Measurements from ENCODE around the gene CPLX3. TPM values are rescaled to one million over a fixed set of nuclear protein-coding genes. Genes with fewer than 3 reads are reported as not detected.

CPLX3 gene
- polyA plus RNA-seq, 1 donor, result not detected

DNA sequence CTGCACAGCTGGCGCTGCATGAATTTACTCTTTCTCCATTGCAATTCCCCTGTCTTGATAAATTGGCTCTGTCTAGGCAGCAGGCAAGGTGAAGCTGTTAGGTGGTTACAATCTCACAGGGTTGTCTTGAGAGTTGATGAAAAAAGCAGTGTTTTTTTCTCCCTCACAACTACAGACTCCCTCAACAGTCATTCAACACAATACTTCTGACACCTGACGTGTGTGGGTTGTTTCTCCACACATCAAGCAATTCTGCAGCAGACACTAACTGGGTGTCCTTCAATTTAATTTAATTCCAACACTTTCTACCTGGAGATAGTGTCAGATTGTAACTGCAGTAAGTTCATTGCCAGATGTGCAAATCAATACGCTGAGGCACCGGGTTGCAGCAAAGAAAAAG, 51.8 kb downstream of the CPLX3 start:
- no peak for DNase-seq

Other genes starting within 250 kb of the CPLX3 start
- gene CLK3, start 210.8 kb upstream of the CPLX3 start, polyA plus RNA-seq (ENCODE audit: insufficient read length), result 52.2 TPM
- gene EDC3, start 130.6 kb upstream of the CPLX3 start, polyA plus RNA-seq (ENCODE audit: insufficient read length), result 29.3 TPM
- not detected for gene CYP1A1, start 101.1 kb upstream of the CPLX3 start, polyA plus RNA-seq (ENCODE audit: insufficient read length)
- gene CYP1A2, start 77.8 kb upstream of the CPLX3 start, polyA plus RNA-seq (ENCODE audit: insufficient read length), result not detected
- gene CSK, start 44.5 kb upstream of the CPLX3 start, polyA plus RNA-seq (ENCODE audit: insufficient read length), result 36.3 TPM
- gene LMAN1L, start 13.8 kb upstream of the CPLX3 start, polyA plus RNA-seq (ENCODE audit: insufficient read length), result not detected
- 49.3 TPM for gene ULK3, start 16.5 kb downstream of the CPLX3 start, polyA plus RNA-seq (ENCODE audit: insufficient read length)
- 67.5 TPM for gene SCAMP2, start 46.7 kb downstream of the CPLX3 start, polyA plus RNA-seq (ENCODE audit: insufficient read length)
- 63.5 TPM for gene MPI, start 63.4 kb downstream of the CPLX3 start, polyA plus RNA-seq (ENCODE audit: insufficient read length)
- gene FAM219B, start 80.2 kb downstream of the CPLX3 start, polyA plus RNA-seq (ENCODE audit: insufficient read length), result 49.7 TPM
- gene COX5A, start 111.4 kb downstream of the CPLX3 start, polyA plus RNA-seq (ENCODE audit: insufficient read length), result 243 TPM
- 1.1 TPM for gene RPP25, start 130.1 kb downstream of the CPLX3 start, polyA plus RNA-seq (ENCODE audit: insufficient read length)
- gene SCAMP5, start 168.9 kb downstream of the CPLX3 start, polyA plus RNA-seq (ENCODE audit: insufficient read length), result 3.9 TPM
- gene PPCDC, start 197.0 kb downstream of the CPLX3 start, polyA plus RNA-seq (ENCODE audit: insufficient read length), result 7.4 TPM

All from hindlimb muscle (tissue), 1 donor.